Suprapubic skin (tissue), 3 donors: ENCODE measurements around the gene ARL4D.

ENCODE experiments used
- POLR2AphosphoS5 ChIP-seq, 3 donors: sonication (generic); formaldehyde crosslinking; IDR thresholded peaks; one replicate each; pipeline ENCODE4 v1.6.1; 2017; ENCODE audit warnings: antibody characterized with exemption in 3 of 3
- TF ChIP-seq, protein P1 (sequence below), 2 donors: fragments of 200-600 bp in 1 of 2; fragments of 450-650 bp in 1 of 2; sonication (generic) in 1 of 2; IDR thresholded peaks; one replicate each; pipeline ENCODE4 v1.5.1; 2016 to 2019; ENCODE audit warnings: antibody characterized with exemption in 2 of 2, mild to moderate bottlenecking in 1 of 2, moderate library complexity in 1 of 2

DNA sequence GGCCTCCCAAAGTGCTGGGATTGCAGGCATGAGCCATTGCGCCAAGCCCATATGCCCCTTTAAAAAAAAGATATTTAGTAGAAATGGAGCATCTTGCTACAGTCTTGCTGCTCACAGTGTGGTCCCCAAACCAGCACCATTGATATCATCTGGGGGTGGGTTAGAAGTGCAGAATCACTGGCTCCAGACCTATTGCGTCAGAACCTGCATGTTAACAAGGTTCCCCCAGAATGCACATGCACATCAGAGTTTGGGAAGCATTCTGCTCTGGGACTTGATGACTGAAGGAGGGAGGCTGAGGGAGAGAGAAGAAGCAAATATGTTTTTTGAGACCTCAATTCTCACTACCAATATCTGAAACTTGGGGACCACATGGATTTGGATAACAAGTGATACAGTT is 16.0 kb upstream of the ARL4D start:
- TF ChIP-seq, protein P1, sequence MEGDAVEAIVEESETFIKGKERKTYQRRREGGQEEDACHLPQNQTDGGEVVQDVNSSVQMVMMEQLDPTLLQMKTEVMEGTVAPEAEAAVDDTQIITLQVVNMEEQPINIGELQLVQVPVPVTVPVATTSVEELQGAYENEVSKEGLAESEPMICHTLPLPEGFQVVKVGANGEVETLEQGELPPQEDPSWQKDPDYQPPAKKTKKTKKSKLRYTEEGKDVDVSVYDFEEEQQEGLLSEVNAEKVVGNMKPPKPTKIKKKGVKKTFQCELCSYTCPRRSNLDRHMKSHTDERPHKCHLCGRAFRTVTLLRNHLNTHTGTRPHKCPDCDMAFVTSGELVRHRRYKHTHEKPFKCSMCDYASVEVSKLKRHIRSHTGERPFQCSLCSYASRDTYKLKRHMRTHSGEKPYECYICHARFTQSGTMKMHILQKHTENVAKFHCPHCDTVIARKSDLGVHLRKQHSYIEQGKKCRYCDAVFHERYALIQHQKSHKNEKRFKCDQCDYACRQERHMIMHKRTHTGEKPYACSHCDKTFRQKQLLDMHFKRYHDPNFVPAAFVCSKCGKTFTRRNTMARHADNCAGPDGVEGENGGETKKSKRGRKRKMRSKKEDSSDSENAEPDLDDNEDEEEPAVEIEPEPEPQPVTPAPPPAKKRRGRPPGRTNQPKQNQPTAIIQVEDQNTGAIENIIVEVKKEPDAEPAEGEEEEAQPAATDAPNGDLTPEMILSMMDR (IDR thresholded peaks at IDR 0.05) = no peak
- TF ChIP-seq POLR2AphosphoS5 (IDR thresholded peaks at IDR 0.05) = no peak
